Endothelial cell of umbilical vein (primary cell): ENCODE results near the gene LACTBL1. TPM values are rescaled to one million over a fixed set of nuclear protein-coding genes. Genes with fewer than 3 reads are reported as not detected.

Experiments used
- BruUV-seq: library from RNA; stranded (reverse); fragments of 400-500 nt; replicated peaks from 2 replicates; lab custom pipeline; 2021; lab: Mats Ljungman, UMichigan
- CTCF ChIA-PET: fragments of 300-600, 350-600 bp; sonication (Branson Sonifier 250); formaldehyde crosslinking; loops from one replicate; lab custom pipeline; 2021; ENCODE audit warnings: antibody characterized with exemption, inconsistent platforms; lab: Charles Lee
- POLR2A ChIA-PET: fragments of 300-600, 350-600 bp; sonication (Branson Sonifier 250); formaldehyde crosslinking; loops from one replicate; lab custom pipeline; 2021; ENCODE audit warnings: antibody characterized with exemption, inconsistent platforms; lab: Charles Lee
- DNase-seq: peaks from one replicate; pipeline ENCODE4 v3.0.0-alpha.2; 2011; ENCODE audit warnings: low read depth, low spot score
- FAIRE-seq: peaks from 2 replicates; lab custom pipeline; 2011; peaks lifted over from hg19 to GRCh38; lab: Jason Lieb, UNC
- H2AFZ ChIP-seq: 2 replicates; pipeline ENCODE4 v1.6.0; 2012; ENCODE audit warnings: low read depth, low read length, control low read depth, inconsistent platforms
- H3K27ac ChIP-seq: 2 replicates; pipeline ENCODE4 v1.5.1; 2011; ENCODE audit warnings: low read depth, mild to moderate bottlenecking, control low read depth, low read length, moderate library complexity; ENCODE audit not compliant: insufficient read depth
- H3K27me3 ChIP-seq, 2 experiments: 2 replicates each; pipeline versions ENCODE4 v1.6.0 to v1.6.1; 2011; ENCODE audit warnings: low read length in 2 of 2, mixed read lengths in 1 of 2; ENCODE audit not compliant: control insufficient read depth in 2 of 2, insufficient read depth in 2 of 2
- H3K36me3 ChIP-seq, 2 experiments: 2 replicates in 1 of 2; 3 replicates in 1 of 2; pipeline ENCODE4 v1.5.1; 2011; ENCODE audit warnings: low read length in 2 of 2, mild to moderate bottlenecking in 1 of 2, moderate library complexity in 1 of 2; ENCODE audit not compliant: control insufficient read depth in 2 of 2, insufficient read depth in 2 of 2; ENCODE audit errors: extremely low read depth in 1 of 2
- H3K4me1 ChIP-seq: 3 replicates; pipeline ENCODE4 v1.5.1; 2011; ENCODE audit warnings: mild to moderate bottlenecking, low read length; ENCODE audit not compliant: control insufficient read depth, insufficient read depth; ENCODE audit errors: extremely low read depth
- H3K4me2 ChIP-seq: 2 replicates; pipeline ENCODE4 v1.6.1; 2011; ENCODE audit warnings: low read length, control low read depth, mixed read lengths; ENCODE audit not compliant: insufficient read depth
- H3K4me3 ChIP-seq, 3 experiments: fragments of 200-600 bp in 1 of 3; sonication (generic), shearing (Covaris generic) in 1 of 3; replicated peaks in 1 of 3; 2 replicates each; pipeline ENCODE4 v1.5.1; 2011 to 2016; ENCODE audit warnings: control low read depth in 3 of 3, low read length in 3 of 3, mild to moderate bottlenecking in 2 of 3, inconsistent platforms in 1 of 3, low read depth in 1 of 3, moderate library complexity in 1 of 3; ENCODE audit not compliant: insufficient read depth in 1 of 3
- H3K79me2 ChIP-seq: 2 replicates; pipeline ENCODE4 v1.6.0; 2012; ENCODE audit warnings: low read length, inconsistent platforms; ENCODE audit not compliant: control insufficient read depth, insufficient read depth
- H3K9ac ChIP-seq: replicated peaks from 2 replicates; pipeline ENCODE3; 2011; ENCODE audit warnings: low read length, control low read depth; ENCODE audit not compliant: insufficient read depth; ENCODE audit errors: extremely low read depth
- H3K9me1 ChIP-seq: replicated peaks from 3 replicates; pipeline ENCODE4 v1.6.0; 2011; ENCODE audit warnings: mild to moderate bottlenecking, low read length; ENCODE audit not compliant: control insufficient read depth, insufficient read depth; ENCODE audit errors: extremely low read depth
- H3K9me3 ChIP-seq: replicated peaks from 2 replicates; pipeline ENCODE4 v1.5.1; 2012; ENCODE audit warnings: low read length, inconsistent platforms; ENCODE audit not compliant: control insufficient read depth, insufficient read depth
- H4K20me1 ChIP-seq: replicated peaks from 2 replicates; pipeline ENCODE3; 2011; ENCODE audit warnings: mild to moderate bottlenecking, low read length; ENCODE audit not compliant: control insufficient read depth, insufficient read depth; ENCODE audit errors: extremely low read depth
- CTCF ChIP-seq, 2 donors: IDR thresholded peaks; 1 replicate in 1 of 2; 2 replicates in 1 of 2; pipeline ENCODE4 v1.5.1; 2011; ENCODE audit warnings: low read length in 2 of 2, mild to moderate bottlenecking in 2 of 2, moderate library complexity in 2 of 2, control low read depth in 1 of 2, inconsistent platforms in 1 of 2, low read depth in 1 of 2; ENCODE audit not compliant: insufficient read depth in 1 of 2; ENCODE audit errors: extremely low read depth in 1 of 2
- EZH2 ChIP-seq: IDR thresholded peaks from 2 replicates; pipeline ENCODE4 v1.6.1; 2012; ENCODE audit warnings: borderline replicate concordance, low read depth, mild to moderate bottlenecking, moderate library complexity, low read length, inconsistent platforms; ENCODE audit not compliant: severe bottlenecking
- FOS ChIP-seq: IDR thresholded peaks from 2 replicates; pipeline ENCODE4 v1.6.1; 2011; ENCODE audit warnings: mild to moderate bottlenecking, low read length, moderate library complexity, borderline replicate concordance; ENCODE audit not compliant: insufficient read depth
- GATA2 ChIP-seq: IDR thresholded peaks from 2 replicates; pipeline ENCODE4 v1.7.0; 2011; ENCODE audit warnings: low read depth, mild to moderate bottlenecking, moderate library complexity, mixed read lengths, low read length; ENCODE audit not compliant: insufficient read length, insufficient read depth
- JUN ChIP-seq: IDR thresholded peaks from 2 replicates; pipeline ENCODE4 v1.6.1; 2011; ENCODE audit warnings: borderline replicate concordance, low read depth; ENCODE audit not compliant: insufficient read length, insufficient read depth
- MYC ChIP-seq: IDR thresholded peaks from one replicate; pipeline ENCODE4 v1.6.1; 2011; ENCODE audit warnings: mild to moderate bottlenecking, low read depth, low read length
- POLR2A ChIP-seq: IDR thresholded peaks from 2 replicates; pipeline ENCODE4 v1.6.1; 2012; ENCODE audit warnings: low read depth, mild to moderate bottlenecking, control low read depth, low read length
- POLR2AphosphoS5 ChIP-seq: IDR thresholded peaks from 2 replicates; pipeline ENCODE4 v1.6.1; 2012; ENCODE audit warnings: low read depth, mild to moderate bottlenecking, control low read depth, low read length, moderate library complexity; ENCODE audit not compliant: insufficient read depth
- dilution Hi-C: fragments of 300-500 bp; cut with MboI; formaldehyde crosslinking; loops from one replicate; pipeline ENCODE4 v1.15.0; 2019; ENCODE audit warnings: low sequenced_read_pairs; ENCODE audit not compliant: extremely low pct_ligation_motif_present
- intact Hi-C: fragments of 100-400 bp; cut with micrococcal nuclease; formaldehyde crosslinking; loops from one replicate; pipeline ENCODE4 v1.10.0; 2022
- polyA plus RNA-seq, 4 experiments: library from polyadenylated mRNA; depleted of rRNA in 3 of 4; stranded (reverse) in 3 of 4; unstranded in 1 of 4; fragments of >200 nt; gene quantifications; 2 replicates each; pipeline versions ENCODE4 v1.2.1 to v1.2.3, GENCODE V29; 2011 to 2012; ENCODE audit warnings: missing spikeins in 1 of 4
- total RNA-seq: library from RNA; stranded (reverse); gene quantifications from 2 replicates; pipeline ENCODE4 v1.2.3, GENCODE V29; 2021
- TF ChIP-seq, protein P1 (sequence below): IDR thresholded peaks from 2 replicates; pipeline ENCODE4 v1.6.1; 2011; ENCODE audit not compliant: insufficient read depth, insufficient read length

The LACTBL1 gene
- total and polyA plus RNA-seq, 2 donors (not counting 3 experiments of a cell fraction or from before 2014, with no cell fraction given): not detected

DNA sequence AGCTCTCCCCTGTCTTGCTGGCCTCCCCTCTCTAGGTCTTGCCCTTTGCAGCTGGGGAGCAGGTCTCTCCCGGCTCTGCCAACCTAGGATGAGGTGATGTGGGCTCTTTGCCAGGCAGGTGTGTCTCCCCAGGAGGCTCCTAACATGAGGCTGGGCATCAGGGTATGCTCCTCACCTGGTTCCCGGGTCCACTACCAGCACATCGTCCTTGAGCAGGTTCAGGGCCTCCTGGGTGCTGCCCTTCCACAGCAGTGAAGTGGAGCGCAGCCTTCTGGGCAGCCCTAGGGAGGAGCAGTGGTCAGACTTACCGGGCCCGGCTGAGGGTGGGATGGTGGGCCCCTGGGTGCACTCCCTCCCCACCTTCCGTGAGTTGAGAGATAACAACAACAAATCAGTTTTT is 17.5 kb downstream of the LACTBL1 start:
- POLR2A ChIA-PET: no interaction called here
- DNase-seq (no peak), FAIRE-seq (no peak)
- Histone ChIP-seq H3K4me2 (no peak overlapping the region), H4K20me1 (no peaks in the 10 kb centered on the region), H3K4me3 (no peak overlapping the region), H3K9me1 (no peaks in the 10 kb centered on the region), H3K27me3 (peaks cover 27 to 36% of the 10 kb centered on the region in 2 experiments), H3K9me3 (no peaks in the 10 kb centered on the region), H3K79me2 (no peaks in the 10 kb centered on the region), H2AFZ (no peak overlapping the region), H3K36me3 (no peaks in the 10 kb centered on the region), H3K9ac (no peak overlapping the region), H3K27ac (no peak overlapping the region), H3K4me1 (no peaks in the 10 kb centered on the region)
- no TSS peak for BruUV-seq
- intact Hi-C loops (no loop called here), dilution Hi-C loops (loop anchor here (25.0 kb wide), 1 partner anchor 293 kb away; the partner anchor contains the start of gene C1QB)
- CTCF ChIA-PET: interaction anchor here (0.8 kb wide), 1 partner anchor 9 kb away, joined by 3 read pairs; no protein-coding TSS in a partner anchor
- TF ChIP-seq FOS (no peak), JUN (no peak), GATA2 (no peak), CTCF (IDR thresholded peaks at IDR 0.05; ENCODE audit: extremely low read depth in 1 of 2, insufficient read depth in 1 of 2, low read depth in 1 of 2, low read length in 2 of 2) (no peak), POLR2AphosphoS5 (no peak), POLR2A (no peak), MYC (no peak), EZH2 (no peak)
- TF ChIP-seq, protein P1, sequence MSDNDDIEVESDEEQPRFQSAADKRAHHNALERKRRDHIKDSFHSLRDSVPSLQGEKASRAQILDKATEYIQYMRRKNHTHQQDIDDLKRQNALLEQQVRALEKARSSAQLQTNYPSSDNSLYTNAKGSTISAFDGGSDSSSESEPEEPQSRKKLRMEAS: no peak
